PC-3 (cell line): ENCODE data around the gene ZNF830. TPM values are rescaled to one million over a fixed set of nuclear protein-coding genes. Genes with fewer than 3 reads are reported as not detected.
A peak's percentile ranks its signal among the peaks of the same experiment; 100 is the strongest.

ENCODE experiments used
- ATAC-seq: fragments of 200-7000 bp; cut with Tn5 transposase; 2 replicates; pipeline ENCODE4 v1.9.1; 2020; ENCODE audit warnings: mild to moderate bottlenecking, moderate library complexity
- BruUV-seq: library from RNA; stranded (reverse); fragments of 400-500 nt; replicated peaks from 2 replicates; lab custom pipeline; 2021; lab: Mats Ljungman, UMichigan
- CTCF ChIA-PET: fragments of 300-600 bp; sonication (Branson Sonifier 250); formaldehyde crosslinking; loops from one replicate; lab custom pipeline; 2022; ENCODE audit warnings: antibody characterized with exemption; lab: Charles Lee
- POLR2A ChIA-PET: fragments of 300-600 bp; sonication (Branson Sonifier 250); formaldehyde crosslinking; loops from one replicate; lab custom pipeline; 2022; ENCODE audit warnings: antibody characterized with exemption; ENCODE audit not compliant: unreplicated experiment; lab: Charles Lee
- DNase-seq: peaks from one replicate; pipeline ENCODE4 v3.0.0-alpha.2; 2015
- H2AFZ ChIP-seq: fragments of 300-600 bp; sonication (generic); 2 replicates; pipeline ENCODE4 v1.6.0; 2016; ENCODE audit warnings: antibody characterized with exemption, low read length
- H3F3A ChIP-seq: fragments of 300-600 bp; sonication (generic); one replicate; pipeline ENCODE4 v1.6.0; 2017; ENCODE audit warnings: antibody characterized with exemption, low read length, control low read depth, mild to moderate bottlenecking; ENCODE audit not compliant: unreplicated experiment
- H3K27ac ChIP-seq: fragments of 300-600 bp; sonication (generic); 2 replicates; pipeline ENCODE4 v1.5.1; 2016; ENCODE audit warnings: mild to moderate bottlenecking, low read length
- H3K27me3 ChIP-seq: fragments of 300-600 bp; sonication (generic); 2 replicates; pipeline ENCODE4 v1.6.1; 2016; ENCODE audit warnings: low read length, mixed read lengths
- H3K36me3 ChIP-seq: fragments of 300-600 bp; sonication (generic); 2 replicates; pipeline ENCODE4 v1.6.1; 2016; ENCODE audit warnings: low read depth, mixed run types, low read length, mixed read lengths
- H3K4me1 ChIP-seq: fragments of 300-600 bp; sonication (generic); 2 replicates; pipeline ENCODE4 v1.5.1; 2016; ENCODE audit warnings: low read length; ENCODE audit not compliant: insufficient read depth
- H3K4me2 ChIP-seq: fragments of 300-600 bp; sonication (generic); 2 replicates; pipeline ENCODE4 v1.6.0; 2016; ENCODE audit warnings: low read length
- H3K4me3 ChIP-seq: fragments of 300-600 bp; sonication (generic); 2 replicates; pipeline ENCODE4 v1.5.1; 2016; ENCODE audit warnings: mild to moderate bottlenecking, low read length, mixed read lengths
- H3K79me2 ChIP-seq: fragments of 300-600 bp; sonication (generic); 2 replicates; pipeline ENCODE4 v1.6.1; 2017; ENCODE audit warnings: low read length, mixed read lengths
- H3K9ac ChIP-seq: fragments of 300-600 bp; sonication (generic); 2 replicates; pipeline ENCODE4 v1.6.0; 2016; ENCODE audit warnings: mild to moderate bottlenecking, low read length
- H3K9me2 ChIP-seq: fragments of 300-600 bp; sonication (generic); replicated peaks from 2 replicates; pipeline ENCODE4 v1.6.1; 2016; ENCODE audit warnings: mixed run types, low read length, mixed read lengths
- H3K9me3 ChIP-seq: fragments of 300-600 bp; sonication (generic); 2 replicates; pipeline ENCODE4 v1.6.1; 2016; ENCODE audit warnings: low read length, mixed read lengths
- H4K20me1 ChIP-seq: fragments of 300-600 bp; sonication (generic); 2 replicates; pipeline ENCODE4 v1.6.1; 2016; ENCODE audit warnings: low read length, mixed read lengths
- EZH2 ChIP-seq: fragments of 300-600 bp; sonication (generic); IDR thresholded peaks from one replicate; pipeline ENCODE4 v1.6.1; 2017; ENCODE audit warnings: antibody characterized with exemption, mild to moderate bottlenecking, low read length; ENCODE audit not compliant: unreplicated experiment
- EZH2phosphoT487 ChIP-seq: fragments of 300-600 bp; sonication (generic); IDR thresholded peaks from 2 replicates; pipeline ENCODE4 v1.6.1; 2018; ENCODE audit warnings: mild to moderate bottlenecking, antibody characterized with exemption, low read length, borderline replicate concordance
- intact Hi-C: fragments of 100-400 bp; cut with micrococcal nuclease; formaldehyde crosslinking; loops from 2 replicates; pipeline ENCODE4 v1.9.0; 2023
- total RNA-seq: library from RNA; depleted of rRNA; stranded (reverse); fragments of >200 nt; gene quantifications from 2 replicates; pipeline ENCODE4 v1.2.3, GENCODE V29; 2014
- TF ChIP-seq, protein P1 (sequence below): fragments of 300-600 bp; sonication (generic); conservative IDR thresholded peaks from 2 replicates; pipeline ENCODE4 v1.5.1; 2017; ENCODE audit warnings: antibody characterized with exemption, low read depth, mild to moderate bottlenecking, low read length

Gene ZNF830
- total RNA-seq, 1 experiment from 2014 or later: 5.0 TPM

DNA sequence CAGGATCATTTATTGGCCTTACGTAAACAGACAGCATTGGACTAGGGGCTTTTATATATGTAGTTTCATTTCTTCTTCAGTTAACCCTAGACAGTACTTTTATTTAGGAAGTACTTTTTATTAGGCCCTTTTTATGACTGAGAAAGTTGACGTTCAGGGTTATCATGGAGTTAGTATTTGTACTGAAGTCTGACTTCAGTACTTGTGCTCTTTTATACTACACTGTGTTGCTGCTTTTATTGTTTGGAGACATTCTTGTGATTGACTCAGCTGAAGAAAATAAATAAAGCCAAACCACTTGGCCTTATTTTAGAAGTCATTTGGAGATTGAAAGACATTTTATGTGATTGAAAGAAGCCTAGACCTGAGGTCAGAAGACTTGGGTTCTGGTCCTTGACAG is 25.9 kb downstream of the ZNF830 start:
- H3K9me2 ChIP-seq: no peaks in the 10 kb centered on the region

DNA sequence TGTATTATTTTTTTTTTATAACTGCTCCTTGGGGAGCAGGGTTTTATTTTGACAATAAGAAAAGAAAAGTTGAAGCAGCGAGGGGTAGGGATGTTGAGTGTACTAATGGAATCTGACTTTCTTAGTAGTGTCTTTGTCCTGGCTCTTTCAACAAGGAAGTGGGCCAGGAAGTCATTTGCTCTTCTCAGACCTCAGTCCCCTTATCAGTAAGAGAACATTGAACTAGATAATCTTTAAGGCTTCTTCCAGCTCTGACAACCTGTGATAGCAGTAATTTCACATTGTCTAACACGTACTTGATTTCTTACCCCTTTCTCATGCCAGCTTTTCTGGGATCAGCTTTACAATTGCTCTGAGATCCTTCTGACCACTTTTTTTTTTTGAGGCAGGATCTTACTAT is 27.3 kb downstream of the ZNF830 start:
- intact Hi-C loops: no loop called here
- Histone ChIP-seq H3K9me2 (no peaks in the 10 kb centered on the region), H3K4me3 (no peak overlapping the region), H3K4me2 (no peak overlapping the region), H3F3A (no peaks in the 10 kb centered on the region), H4K20me1 (no peaks in the 10 kb centered on the region), H3K4me1 (peaks cover 8% of the 10 kb centered on the region), H3K9me3 (no peaks in the 10 kb centered on the region), H2AFZ (no peak overlapping the region), H3K9ac (no peak overlapping the region), H3K27ac (no peak overlapping the region), H3K27me3 (no peaks in the 10 kb centered on the region), H3K79me2 (peaks cover 7% of the 10 kb centered on the region), H3K36me3 (peaks cover 3% of the 10 kb centered on the region)
- no TSS peak for BruUV-seq
- POLR2A ChIA-PET: no interaction called here
- no peak for DNase-seq
- TF ChIP-seq, protein P1, sequence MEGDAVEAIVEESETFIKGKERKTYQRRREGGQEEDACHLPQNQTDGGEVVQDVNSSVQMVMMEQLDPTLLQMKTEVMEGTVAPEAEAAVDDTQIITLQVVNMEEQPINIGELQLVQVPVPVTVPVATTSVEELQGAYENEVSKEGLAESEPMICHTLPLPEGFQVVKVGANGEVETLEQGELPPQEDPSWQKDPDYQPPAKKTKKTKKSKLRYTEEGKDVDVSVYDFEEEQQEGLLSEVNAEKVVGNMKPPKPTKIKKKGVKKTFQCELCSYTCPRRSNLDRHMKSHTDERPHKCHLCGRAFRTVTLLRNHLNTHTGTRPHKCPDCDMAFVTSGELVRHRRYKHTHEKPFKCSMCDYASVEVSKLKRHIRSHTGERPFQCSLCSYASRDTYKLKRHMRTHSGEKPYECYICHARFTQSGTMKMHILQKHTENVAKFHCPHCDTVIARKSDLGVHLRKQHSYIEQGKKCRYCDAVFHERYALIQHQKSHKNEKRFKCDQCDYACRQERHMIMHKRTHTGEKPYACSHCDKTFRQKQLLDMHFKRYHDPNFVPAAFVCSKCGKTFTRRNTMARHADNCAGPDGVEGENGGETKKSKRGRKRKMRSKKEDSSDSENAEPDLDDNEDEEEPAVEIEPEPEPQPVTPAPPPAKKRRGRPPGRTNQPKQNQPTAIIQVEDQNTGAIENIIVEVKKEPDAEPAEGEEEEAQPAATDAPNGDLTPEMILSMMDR: no peak
- no peak for TF ChIP-seq EZH2phosphoT487
- no peak for TF ChIP-seq EZH2
- ATAC-seq: no peak
- CTCF ChIA-PET: no interaction called here

More for the DNA sequence above, 25.9 kb downstream of the ZNF830 start:
- no peaks in the 10 kb centered on the region for H3K9me3 ChIP-seq
- ChIA-PET POLR2A (no interaction called here), CTCF (no interaction called here)
- intact Hi-C loops: no loop called here
- BruUV-seq: no TSS peak
- H3K4me2 ChIP-seq: no peak overlapping the region
- DNase-seq: no peak
- peaks cover 22% of the 10 kb centered on the region for H3K79me2 ChIP-seq
- no peaks in the 10 kb centered on the region for H3K27me3 ChIP-seq
- H2AFZ ChIP-seq: no peak overlapping the region
- TF ChIP-seq EZH2: no peak
- no peak for TF ChIP-seq EZH2phosphoT487
- TF ChIP-seq, protein P1: no peak
- no peaks in the 10 kb centered on the region for H3F3A ChIP-seq
- no peak overlapping the region for H3K27ac ChIP-seq
- peaks cover 6% of the 10 kb centered on the region for H3K36me3 ChIP-seq
- H3K4me3 ChIP-seq: no peak overlapping the region
- no peak overlapping the region for H3K9ac ChIP-seq
- peak; percentile 80 for ATAC-seq
- H4K20me1 ChIP-seq: no peaks in the 10 kb centered on the region
- peaks cover 8% of the 10 kb centered on the region for H3K4me1 ChIP-seq

- no peak for TF ChIP-seq EZH2phosphoT487
- no peak for TF ChIP-seq EZH2
- TF ChIP-seq, protein P1: no peak
- Histone ChIP-seq H2AFZ (no peak overlapping the region), H3K36me3 (peaks cover 3% of the 10 kb centered on the region), H3F3A (no peaks in the 10 kb centered on the region), H4K20me1 (no peaks in the 10 kb centered on the region), H3K4me1 (peaks cover 8% of the 10 kb centered on the region), H3K27me3 (no peaks in the 10 kb centered on the region), H3K79me2 (0 out of 2 replicates have a peak, but pooled peaks cover under 1% of the 10 kb centered on the region), H3K4me2 (no peak overlapping the region), H3K9ac (no peak overlapping the region), H3K27ac (no peak overlapping the region), H3K4me3 (no peak overlapping the region), H3K9me2 (no peaks in the 10 kb centered on the region), H3K9me3 (no peaks in the 10 kb centered on the region)
- BruUV-seq: no TSS peak
- ChIA-PET CTCF (no interaction called here), POLR2A (no interaction called here)
- intact Hi-C loops: no loop called here
- DNase-seq (no peak), ATAC-seq (no peak)
These were observed 28.1 kb downstream of the ZNF830 start for GRCh38 chr17:34989473-34989872.
